HL-60 (cell line): ENCODE data around the gene TIAM1.

ENCODE experiments used
- GABPA ChIP-seq: IDR thresholded peaks from 2 replicates; pipeline ENCODE4 v1.6.1; 2012; ENCODE audit warnings: low read depth
- POLR2AphosphoS5 ChIP-seq: IDR thresholded peaks from 2 replicates; pipeline ENCODE4 v1.6.1; 2012; ENCODE audit warnings: low read depth
- REST ChIP-seq: IDR thresholded peaks from 2 replicates; pipeline ENCODE4 v1.6.1; 2012; ENCODE audit warnings: low read depth; ENCODE audit not compliant: insufficient replicate concordance
- SPI1 ChIP-seq: IDR thresholded peaks from 2 replicates; pipeline ENCODE4 v1.6.1; 2012; ENCODE audit warnings: low read depth, mild to moderate bottlenecking, borderline replicate concordance
- TF ChIP-seq, protein P1 (sequence below): IDR thresholded peaks from one replicate; pipeline ENCODE4 v1.5.1; 2011; ENCODE audit warnings: low read length, control low read depth, inconsistent platforms; ENCODE audit not compliant: insufficient read depth

DNA sequence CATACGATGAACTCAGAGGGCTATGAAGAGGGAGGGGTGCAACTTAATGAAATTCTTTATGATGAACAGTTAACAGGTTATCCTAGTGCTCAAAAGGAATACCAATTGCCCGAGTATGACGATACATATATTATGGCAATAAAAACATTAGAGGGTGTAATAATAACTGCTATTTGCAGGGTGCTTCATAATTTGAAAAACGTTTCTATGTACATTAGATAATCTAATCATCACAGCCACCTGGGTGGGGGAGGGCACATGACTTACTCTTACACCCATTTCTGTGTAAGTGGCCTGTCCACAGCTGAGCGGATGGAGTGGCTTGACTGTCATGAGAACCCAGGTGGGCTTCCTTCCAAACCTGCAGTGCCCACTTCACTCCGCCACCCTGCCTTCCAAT, 46.3 kb downstream of the TIAM1 start:
- TF ChIP-seq, protein P1, sequence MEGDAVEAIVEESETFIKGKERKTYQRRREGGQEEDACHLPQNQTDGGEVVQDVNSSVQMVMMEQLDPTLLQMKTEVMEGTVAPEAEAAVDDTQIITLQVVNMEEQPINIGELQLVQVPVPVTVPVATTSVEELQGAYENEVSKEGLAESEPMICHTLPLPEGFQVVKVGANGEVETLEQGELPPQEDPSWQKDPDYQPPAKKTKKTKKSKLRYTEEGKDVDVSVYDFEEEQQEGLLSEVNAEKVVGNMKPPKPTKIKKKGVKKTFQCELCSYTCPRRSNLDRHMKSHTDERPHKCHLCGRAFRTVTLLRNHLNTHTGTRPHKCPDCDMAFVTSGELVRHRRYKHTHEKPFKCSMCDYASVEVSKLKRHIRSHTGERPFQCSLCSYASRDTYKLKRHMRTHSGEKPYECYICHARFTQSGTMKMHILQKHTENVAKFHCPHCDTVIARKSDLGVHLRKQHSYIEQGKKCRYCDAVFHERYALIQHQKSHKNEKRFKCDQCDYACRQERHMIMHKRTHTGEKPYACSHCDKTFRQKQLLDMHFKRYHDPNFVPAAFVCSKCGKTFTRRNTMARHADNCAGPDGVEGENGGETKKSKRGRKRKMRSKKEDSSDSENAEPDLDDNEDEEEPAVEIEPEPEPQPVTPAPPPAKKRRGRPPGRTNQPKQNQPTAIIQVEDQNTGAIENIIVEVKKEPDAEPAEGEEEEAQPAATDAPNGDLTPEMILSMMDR: no peak
- TF ChIP-seq POLR2AphosphoS5 (no peak), SPI1 (no peak), REST (no peak), GABPA (no peak)
